Ishikawa (cell line): ENCODE data around the gene METRN.

Source experiments
- RAD21 ChIP-seq: IDR thresholded peaks from 2 replicates; pipeline ENCODE4 v1.6.1; 2012; ENCODE audit warnings: low read depth
- TF ChIP-seq, protein P1 (sequence below): IDR thresholded peaks from 2 replicates; pipeline ENCODE4 v1.6.1; 2012

DNA sequence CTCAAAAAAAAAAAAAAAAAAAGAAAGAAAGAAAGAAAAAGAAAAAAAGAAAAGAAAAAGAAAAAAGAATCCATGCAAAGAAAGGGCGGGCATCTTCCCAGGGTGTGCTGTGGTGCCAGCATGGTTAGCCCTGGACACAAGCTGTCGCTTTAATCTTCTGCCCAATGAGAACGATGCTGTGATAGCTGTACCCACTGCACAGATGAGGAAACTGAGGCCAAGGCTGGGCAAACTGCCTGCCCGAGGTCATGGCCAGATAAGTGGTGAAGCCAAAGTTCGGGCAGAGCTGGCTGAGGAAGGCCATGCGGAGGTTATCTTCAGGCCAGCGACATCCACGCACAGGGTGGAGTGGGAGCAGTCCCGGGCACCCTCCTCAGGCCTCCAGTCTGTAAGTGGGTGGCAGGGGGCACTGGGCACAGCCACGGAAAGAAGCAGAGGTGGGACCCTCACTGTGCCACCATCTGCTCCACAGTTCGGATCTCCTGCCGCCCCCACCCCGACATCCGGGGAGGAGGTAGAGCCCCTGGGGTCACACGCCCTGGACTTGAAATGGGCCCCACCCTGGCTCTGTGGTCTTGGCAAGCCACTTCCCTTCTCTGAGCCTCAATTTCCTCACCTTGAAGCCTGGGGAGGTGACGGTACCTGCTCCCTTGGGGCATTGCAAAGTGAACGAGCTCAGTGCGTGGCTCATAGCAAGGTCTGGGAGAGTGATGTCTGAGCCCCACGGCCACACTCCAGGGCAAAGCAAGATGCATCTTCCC, 15.8 kb upstream of the METRN start:
- TF ChIP-seq, protein P1, sequence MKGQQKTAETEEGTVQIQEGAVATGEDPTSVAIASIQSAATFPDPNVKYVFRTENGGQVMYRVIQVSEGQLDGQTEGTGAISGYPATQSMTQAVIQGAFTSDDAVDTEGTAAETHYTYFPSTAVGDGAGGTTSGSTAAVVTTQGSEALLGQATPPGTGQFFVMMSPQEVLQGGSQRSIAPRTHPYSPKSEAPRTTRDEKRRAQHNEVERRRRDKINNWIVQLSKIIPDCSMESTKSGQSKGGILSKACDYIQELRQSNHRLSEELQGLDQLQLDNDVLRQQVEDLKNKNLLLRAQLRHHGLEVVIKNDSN = no peak
- TF ChIP-seq RAD21 = no peak
